ENCODE measurements around the gene CROCC.
"Not testable (repeated sequence)": the region's sequence is repeated elsewhere in the genome, so short reads cannot be mapped to it uniquely, and the experiment has no call there.

Gene CROCC

GRCh38 chr1:16886860-16887605 is 34.7 kb upstream of the CROCC start:
- no peak for TF ChIP-seq CTCF (IDR thresholded peaks at IDR 0.05; ENCODE audit: low read depth, low read length)
- DNase-seq (ENCODE audit: low read depth, low spot score): no peak
- H3K4me3 ChIP-seq (ENCODE audit: low read depth, low read length): no peak overlapping the region
- in situ Hi-C loops (cut with HindIII; ENCODE audit: low sequenced_read_pairs): no loop called here

GRCh38 chr1:16888860-16889816 is 32.6 kb upstream of the CROCC start:
- peak; percentile 32 for TF ChIP-seq CTCF (IDR thresholded peaks at IDR 0.05; ENCODE audit: low read depth, low read length)
- DNase-seq (ENCODE audit: low read depth, low spot score): peak; percentile 83
- peak overlapping the region; percentile 43 for H3K4me3 ChIP-seq (ENCODE audit: low read depth, low read length)
- in situ Hi-C loops (cut with HindIII; ENCODE audit: low sequenced_read_pairs): no loop called here

GRCh38 chr1:16890539-16891021 is 31.2 kb upstream of the CROCC start:
- H3K4me3 ChIP-seq (ENCODE audit: low read depth, low read length); in situ Hi-C loops (cut with HindIII; ENCODE audit: low sequenced_read_pairs): not testable (repeated sequence)

GRCh38 chr1:16891057-16891456 is 30.7 kb upstream of the CROCC start:
- in situ Hi-C loops (cut with HindIII; ENCODE audit: low sequenced_read_pairs); DNase-seq (ENCODE audit: low read depth, low spot score); H3K4me3 ChIP-seq (ENCODE audit: low read depth, low read length): not testable (repeated sequence)

More at GRCh38 chr1:16890539-16891021, 31.2 kb upstream of the CROCC start:
- DNase-seq (ENCODE audit: low read depth, low spot score): not testable (repeated sequence)

GRCh38 chr1:16892978-16893525 is 28.7 kb upstream of the CROCC start:
- DNase-seq (ENCODE audit: low read depth, low spot score); H3K4me3 ChIP-seq (ENCODE audit: low read depth, low read length); in situ Hi-C loops (cut with HindIII; ENCODE audit: low sequenced_read_pairs): not testable (repeated sequence)

- H3K4me3 ChIP-seq (ENCODE audit: low read depth, low read length); DNase-seq (ENCODE audit: low read depth, low spot score); in situ Hi-C loops (cut with HindIII; ENCODE audit: low sequenced_read_pairs): not testable (repeated sequence)
These were observed 27.9 kb upstream of the CROCC start for GRCh38 chr1:16893796-16894195.

GRCh38 chr1:16894338-16894737 is 27.4 kb upstream of the CROCC start:
- H3K4me3 ChIP-seq (ENCODE audit: low read depth, low read length); in situ Hi-C loops (cut with HindIII; ENCODE audit: low sequenced_read_pairs); DNase-seq (ENCODE audit: low read depth, low spot score): not testable (repeated sequence)

GRCh38 chr1:16895233-16895597 is 26.5 kb upstream of the CROCC start:
- peak overlapping the region; percentile 46 for H3K4me3 ChIP-seq (ENCODE audit: low read depth, low read length)
- in situ Hi-C loops (cut with HindIII; ENCODE audit: low sequenced_read_pairs); DNase-seq (ENCODE audit: low read depth, low spot score): not testable (repeated sequence)

- in situ Hi-C loops (cut with HindIII; ENCODE audit: low sequenced_read_pairs): not testable (repeated sequence)
- H3K4me3 ChIP-seq (ENCODE audit: low read depth, low read length): peak within 1 kb of the TSS; percentile 46
- DNase-seq (ENCODE audit: low read depth, low spot score): peak; percentile 100
These were observed 26.0 kb upstream of the CROCC start, which contains the start of gene RNU1-2 for GRCh38 chr1:16895598-16896315. Gene RNU1-2 (plus strand): TSS chr1:16895980.

GRCh38 chr1:16896316-16897055 is 25.2 kb upstream of the CROCC start:
- in situ Hi-C loops (cut with HindIII; ENCODE audit: low sequenced_read_pairs): not testable (repeated sequence)
- H3K4me3 ChIP-seq (ENCODE audit: low read depth, low read length): peak overlapping the region; percentile 34
- DNase-seq (ENCODE audit: low read depth, low spot score): peak; percentile 67

- in situ Hi-C loops (cut with HindIII; ENCODE audit: low sequenced_read_pairs); H3K4me3 ChIP-seq (ENCODE audit: low read depth, low read length); DNase-seq (ENCODE audit: low read depth, low spot score): not testable (repeated sequence)
These were observed 24.1 kb upstream of the CROCC start for GRCh38 chr1:16897653-16898052.

GRCh38 chr1:16898298-16898697 is 23.4 kb upstream of the CROCC start:
- H3K4me3 ChIP-seq (ENCODE audit: low read depth, low read length); DNase-seq (ENCODE audit: low read depth, low spot score); in situ Hi-C loops (cut with HindIII; ENCODE audit: low sequenced_read_pairs): not testable (repeated sequence)

- in situ Hi-C loops (cut with HindIII; ENCODE audit: low sequenced_read_pairs); H3K4me3 ChIP-seq (ENCODE audit: low read depth, low read length); DNase-seq (ENCODE audit: low read depth, low spot score): not testable (repeated sequence)
These were observed 22.7 kb upstream of the CROCC start for GRCh38 chr1:16899020-16899419.

Measured in astrocyte of the spinal cord (primary cell).